GM20000 (cell line): ENCODE data around the gene PPP1R9B.

Experiments
- DNase-seq: peaks from one replicate; pipeline ENCODE4 v3.0.0; 2012; ENCODE audit warnings: low spot score
- TF ChIP-seq, protein P1 (sequence below): IDR thresholded peaks from 2 replicates; pipeline ENCODE4 v1.5.1; 2012; ENCODE audit warnings: mild to moderate bottlenecking, control low read depth; ENCODE audit errors: extremely low read depth, missing control alignments

Gene PPP1R9B

GRCh38 chr17:50103252-50103651 lies 47.2 kb downstream of the PPP1R9B start:
- DNase-seq: no peak
- TF ChIP-seq, protein P1, sequence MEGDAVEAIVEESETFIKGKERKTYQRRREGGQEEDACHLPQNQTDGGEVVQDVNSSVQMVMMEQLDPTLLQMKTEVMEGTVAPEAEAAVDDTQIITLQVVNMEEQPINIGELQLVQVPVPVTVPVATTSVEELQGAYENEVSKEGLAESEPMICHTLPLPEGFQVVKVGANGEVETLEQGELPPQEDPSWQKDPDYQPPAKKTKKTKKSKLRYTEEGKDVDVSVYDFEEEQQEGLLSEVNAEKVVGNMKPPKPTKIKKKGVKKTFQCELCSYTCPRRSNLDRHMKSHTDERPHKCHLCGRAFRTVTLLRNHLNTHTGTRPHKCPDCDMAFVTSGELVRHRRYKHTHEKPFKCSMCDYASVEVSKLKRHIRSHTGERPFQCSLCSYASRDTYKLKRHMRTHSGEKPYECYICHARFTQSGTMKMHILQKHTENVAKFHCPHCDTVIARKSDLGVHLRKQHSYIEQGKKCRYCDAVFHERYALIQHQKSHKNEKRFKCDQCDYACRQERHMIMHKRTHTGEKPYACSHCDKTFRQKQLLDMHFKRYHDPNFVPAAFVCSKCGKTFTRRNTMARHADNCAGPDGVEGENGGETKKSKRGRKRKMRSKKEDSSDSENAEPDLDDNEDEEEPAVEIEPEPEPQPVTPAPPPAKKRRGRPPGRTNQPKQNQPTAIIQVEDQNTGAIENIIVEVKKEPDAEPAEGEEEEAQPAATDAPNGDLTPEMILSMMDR: no peak

- no peak for DNase-seq
- TF ChIP-seq, protein P1: no peak
Observed at GRCh38 chr17:50102164-50102991, 48.1 kb downstream of the PPP1R9B start.

DNA sequence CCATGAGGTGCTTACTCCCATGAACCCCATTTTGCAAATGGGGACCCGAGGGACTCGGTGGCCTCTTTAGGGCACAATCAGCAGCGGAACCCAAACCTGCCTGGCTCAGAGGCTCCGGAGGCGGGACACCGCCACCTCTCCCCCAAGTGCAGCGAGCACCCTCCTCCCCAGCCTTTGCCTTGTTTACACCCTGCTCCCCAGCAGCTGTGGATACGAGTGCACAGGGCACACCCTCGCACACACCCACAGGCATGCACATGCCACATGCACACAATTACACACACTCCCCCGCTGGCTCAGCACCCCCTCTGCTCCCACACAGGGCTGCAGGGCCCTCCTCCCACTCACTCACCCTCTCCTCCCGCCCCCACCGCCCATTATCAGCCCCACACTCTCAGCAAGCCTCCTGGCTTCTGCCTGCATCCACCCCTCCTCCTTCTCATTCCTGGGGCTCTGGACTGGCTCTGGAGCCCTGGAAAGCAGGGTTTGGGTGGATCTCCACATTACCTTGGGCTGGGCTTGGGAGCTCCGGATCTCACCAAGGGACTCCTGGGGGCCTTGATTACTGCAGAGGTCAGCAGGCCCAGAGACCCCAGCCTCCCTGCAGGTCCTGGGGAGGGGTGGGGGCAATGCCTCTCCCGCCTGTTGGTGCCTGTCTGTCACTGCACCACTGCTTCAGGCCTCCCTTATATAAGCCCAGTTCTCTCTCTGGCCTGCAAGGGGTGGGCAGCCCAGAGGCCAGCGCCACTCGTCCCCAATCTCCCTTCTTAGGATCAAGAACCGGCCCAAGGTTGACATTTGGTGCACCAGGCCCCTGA lies 48.9 kb downstream of the PPP1R9B start:
- DNase-seq: no peak
- TF ChIP-seq, protein P1: no peak

- DNase-seq: no peak
- TF ChIP-seq, protein P1: no peak
Observed at GRCh38 chr17:50100921-50101345, 49.5 kb downstream of the PPP1R9B start.

GRCh38 chr17:50100480-50100883 lies 50.0 kb downstream of the PPP1R9B start:
- no peak for DNase-seq
- TF ChIP-seq, protein P1: no peak

DNA sequence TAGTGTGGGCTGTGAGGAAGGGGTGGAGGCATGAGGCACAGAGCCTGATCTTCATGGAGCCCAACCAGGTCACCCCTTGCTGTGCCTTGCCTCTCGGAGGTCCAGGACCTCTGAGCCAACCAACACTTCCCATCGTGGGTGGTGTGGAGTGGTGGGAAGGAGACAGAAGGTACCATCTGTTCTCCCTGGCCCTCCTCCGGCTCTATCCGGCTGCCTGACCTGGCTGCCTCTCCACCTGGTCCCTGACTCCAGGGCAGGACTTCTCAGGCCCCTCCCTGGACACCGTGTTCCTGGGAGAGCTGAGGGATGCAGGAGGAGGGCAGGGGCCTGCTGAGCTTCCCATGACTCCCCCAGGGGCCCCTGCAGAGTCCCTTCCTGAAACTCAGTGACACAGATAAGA lies 51.5 kb downstream of the PPP1R9B start:
- TF ChIP-seq, protein P1: no peak
- no peak for DNase-seq

DNA sequence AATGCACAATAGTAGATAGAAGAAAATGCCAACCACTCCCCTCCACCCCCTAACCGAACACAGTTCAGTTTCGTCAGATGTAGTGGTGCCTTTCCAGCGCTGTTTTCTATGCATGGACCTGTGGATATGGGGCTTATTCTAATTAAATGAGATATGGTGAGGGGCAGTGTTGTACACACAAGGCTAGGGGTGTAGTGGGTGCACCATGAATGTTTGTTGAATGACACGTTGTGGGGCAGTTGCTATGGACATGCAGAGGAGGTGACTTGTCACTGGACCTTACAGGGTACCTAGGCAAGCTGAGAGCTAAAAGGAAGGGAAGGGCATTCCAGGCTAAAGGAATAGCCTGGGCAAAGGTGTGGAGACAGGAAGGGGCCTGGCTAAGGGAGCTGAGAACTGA lies 51.9 kb downstream of the PPP1R9B start:
- TF ChIP-seq, protein P1: no peak
- no peak for DNase-seq
